Spleen (tissue), 11 donors: ENCODE measurements around the gene RNF141. TPM values are rescaled to one million over a fixed set of nuclear protein-coding genes. Genes with fewer than 3 reads are reported as not detected.

Experiments used
- DNase-seq: peaks from one replicate; pipeline ENCODE4 v3.0.0-alpha.2; 2020
- H3K27ac ChIP-seq, 8 donors: fragments of 200-600 bp; sonication (generic) in 7 of 8; 1 replicate in 4 of 8; 2 replicates in 4 of 8; pipeline versions ENCODE4 v1.5.0 to v1.8.0; 2016 to 2021; ENCODE audit warnings: inconsistent platforms in 4 of 8, mild to moderate bottlenecking in 4 of 8, moderate library complexity in 1 of 8
- H3K27me3 ChIP-seq, 7 donors: fragments of 200-600 bp; sonication (generic) in 6 of 7; replicated peaks in 1 of 7; 1 replicate in 4 of 7; 2 replicates in 3 of 7; pipeline versions ENCODE4 v1.5.0 to v1.8.0; 2016 to 2021; ENCODE audit warnings: inconsistent platforms in 3 of 7, mild to moderate bottlenecking in 1 of 7
- H3K36me3 ChIP-seq, 6 donors: fragments of 200-600 bp; sonication (generic) in 5 of 6; 1 replicate in 4 of 6; 2 replicates in 2 of 6; pipeline versions ENCODE4 v1.5.0 to v1.8.0; 2016 to 2021; ENCODE audit warnings: inconsistent platforms in 2 of 6
- H3K4me1 ChIP-seq, 6 donors: fragments of 200-600 bp; sonication (generic) in 5 of 6; 1 replicate in 3 of 6; 2 replicates in 3 of 6; pipeline versions ENCODE4 v1.5.0 to v1.8.0; 2016 to 2021; ENCODE audit warnings: inconsistent platforms in 3 of 6
- H3K4me3 ChIP-seq, 8 donors: fragments of 200-600 bp; sonication (generic) in 7 of 8; 1 replicate in 4 of 8; 2 replicates in 4 of 8; pipeline versions ENCODE4 v1.5.0 to v1.8.0; 2016 to 2021; ENCODE audit warnings: inconsistent platforms in 4 of 8, mild to moderate bottlenecking in 4 of 8, moderate library complexity in 2 of 8
- H3K9me3 ChIP-seq, 8 donors: fragments of 200-600 bp; sonication (generic) in 7 of 8; 1 replicate in 4 of 8; 2 replicates in 4 of 8; pipeline versions ENCODE4 v1.5.0 to v1.8.0; 2016 to 2021; ENCODE audit warnings: inconsistent platforms in 4 of 8
- CTCF ChIP-seq, 11 experiments: fragments of 200-600 bp in 7 of 11; fragments of 450-650 bp in 4 of 11; sonication (generic) in 4 of 11; IDR thresholded peaks in 8 of 11; conservative IDR thresholded peaks in 3 of 11; 1 replicate in 7 of 11; 2 replicates in 4 of 11; pipeline versions ENCODE4 v1.4.0 to v1.8.0; 2016 to 2021; ENCODE audit warnings: antibody characterized with exemption in 11 of 11, inconsistent platforms in 4 of 11, mild to moderate bottlenecking in 1 of 11
- POLR2A ChIP-seq, 3 donors: fragments of 450-650 bp; IDR thresholded peaks; one replicate each; pipeline ENCODE4 v1.5.1; 2017; ENCODE audit warnings: antibody characterized with exemption in 3 of 3, mild to moderate bottlenecking in 1 of 3
- POLR2AphosphoS5 ChIP-seq, 3 donors: sonication (generic); formaldehyde crosslinking; IDR thresholded peaks; one replicate each; pipeline ENCODE4 v1.5.1; 2017; ENCODE audit warnings: antibody characterized with exemption in 3 of 3
- WGBS, 5 donors: extraction: QIAGEN DNeasy Blood & Tissue Kit in 3 of 5; methylation state at CpG; one replicate each; pipeline versions ENCODE4 v1.1.5 to v1.1.7; 2013 to 2018; 5-methylcytosine and 5-hydroxymethylcytosine counted together
- intact Hi-C: fragments of 100-400 bp; cut with DNase I; formaldehyde crosslinking; loops from one replicate; pipeline ENCODE4 v1.15.0; 2023; ENCODE audit warnings: low total_unique reads
- polyA plus RNA-seq, 3 donors: library from polyadenylated mRNA; stranded (reverse); fragments of 200-250 nt; gene quantifications; one replicate each; pipeline ENCODE4 v1.2.1, GENCODE V29; 2013
- total RNA-seq, 7 donors: library from RNA; depleted of rRNA in 3 of 7; stranded (reverse); fragments of >200 nt in 3 of 7; fragmentation: NEBNext Ultra II Directional in 4 of 7; extraction: Animal tissue kit (Norgen Biotek cat#: 25700) in 4 of 7; gene quantifications; one replicate each; pipeline versions ENCODE4 v1.1.0 to v1.2.1, GENCODE V29; 2016 to 2021
- donor health status: healthy with polysubstance abuse.
- donor health status: DM: no; HTN: no; CAD: no; lungs with moderate emphysema.
- donor health status: DM: no; HTN: no; CAD: no.
- donor health status: Bipolar disorder and iron deficiency.
- donor health status: healthy.
- donor health status: DM: no; HTN: no; CAD: no.
- donor health status: DM: yes; HTN: yes; CAD: no.

RNF141 gene
- total and polyA plus RNA-seq, 10 donors = 13.3 to 86.2 (median 48.8) TPM

- TF ChIP-seq POLR2A (IDR thresholded peaks at IDR 0.05) (no peak), POLR2AphosphoS5 (IDR thresholded peaks at IDR 0.05) (no peak), CTCF (IDR thresholded peaks at IDR 0.05 in 8 of 11, conservative IDR thresholded peaks at IDR 0.05 in 3 of 11) (no peak)
- H3K36me3 ChIP-seq = peaks cover 0 to 43% (median 0%) of the 10 kb centered on the region in 6 donors
- peaks cover 27 to 72% (median 60%) of the 10 kb centered on the region in 6 donors for H3K4me1 ChIP-seq
These were observed 39.6 kb upstream of the RNF141 start for GRCh38 chr11:10580623-10581022.

GRCh38 chr11:10579700-10580099, 38.7 kb upstream of the RNF141 start:
- DNase-seq = no peak
- no peak for TF ChIP-seq POLR2AphosphoS5 (IDR thresholded peaks at IDR 0.05)
- no peak for TF ChIP-seq CTCF (IDR thresholded peaks at IDR 0.05 in 8 of 11, conservative IDR thresholded peaks at IDR 0.05 in 3 of 11)
- TF ChIP-seq POLR2A (IDR thresholded peaks at IDR 0.05) = no peak
- Histone ChIP-seq H3K36me3 (peaks cover 0 to 50% (median 2%) of the 10 kb centered on the region in 6 donors), H3K27me3 (no peaks in the 10 kb centered on the region), H3K4me1 (peaks cover 27 to 66% (median 59%) of the 10 kb centered on the region in 6 donors), H3K4me3 (no peak overlapping the region), H3K27ac (peak overlapping the region in 5 of 8 donors; percentile 76 to 89 (median 82)), H3K9me3 (no peaks in the 10 kb centered on the region)
- intact Hi-C loops = no loop called here
- 75 to 84% (median 79%) methylated on average over 3 of the region's 3 CpGs for WGBS, 5 donors

More at GRCh38 chr11:10580623-10581022, 39.6 kb upstream of the RNF141 start:
- Histone ChIP-seq H3K4me3 (peak overlapping the region in 1 of 8 donors; percentile 35), H3K27ac (peak overlapping the region; percentile 27 to 89 (median 76)), H3K9me3 (no peaks in the 10 kb centered on the region), H3K27me3 (no peaks in the 10 kb centered on the region)
- intact Hi-C loops = no loop called here
- WGBS, 5 donors = 58 to 74% (median 65%) methylated on average over 4 of the region's 4 CpGs
- no peak for DNase-seq

GRCh38 chr11:10576035-10576398, 35.0 kb upstream of the RNF141 start:
- Histone ChIP-seq H3K9me3 (no peaks in the 10 kb centered on the region), H3K36me3 (peaks cover 0 to 59% (median 2%) of the 10 kb centered on the region in 6 donors), H3K4me3 (no peak overlapping the region), H3K4me1 (peaks cover 12 to 43% (median 28%) of the 10 kb centered on the region in 6 donors), H3K27me3 (no peaks in the 10 kb centered on the region), H3K27ac (no peak overlapping the region)
- whole genome bisulfite sequencing, 5 donors = 87 to 96% (median 94%) methylated on average over 4 of the region's 4 CpGs
- TF ChIP-seq POLR2A (IDR thresholded peaks at IDR 0.05) (no peak), POLR2AphosphoS5 (IDR thresholded peaks at IDR 0.05) (no peak), CTCF (IDR thresholded peaks at IDR 0.05 in 8 of 11, conservative IDR thresholded peaks at IDR 0.05 in 3 of 11) (no peak)
- intact Hi-C loops = no loop called here
- DNase-seq = no peak

- Histone ChIP-seq H3K4me3 (no peak overlapping the region), H3K9me3 (no peaks in the 10 kb centered on the region), H3K27ac (no peak overlapping the region), H3K36me3 (peaks cover 0 to 59% (median 2%) of the 10 kb centered on the region in 6 donors), H3K4me1 (peaks cover 7 to 38% (median 23%) of the 10 kb centered on the region in 6 donors), H3K27me3 (no peaks in the 10 kb centered on the region)
- TF ChIP-seq CTCF (IDR thresholded peaks at IDR 0.05 in 8 of 11, conservative IDR thresholded peaks at IDR 0.05 in 3 of 11) = no peak
- TF ChIP-seq POLR2A (IDR thresholded peaks at IDR 0.05) = no peak
- no peak for TF ChIP-seq POLR2AphosphoS5 (IDR thresholded peaks at IDR 0.05)
- intact Hi-C loops = no loop called here
- WGBS, 5 donors = 90 to 99% (median 95%) methylated on average over 3 of the region's 3 CpGs
- DNase-seq = no peak
These were observed 34.5 kb upstream of the RNF141 start for GRCh38 chr11:10575346-10576034.
